Activated T-helper 1 cell treated with Interleukin-2 at 50 U/mL for 16 hours (primary cell): ENCODE data around the gene NELFB.

Experiments
- DNase-seq: peaks from one replicate; pipeline ENCODE4 v3.0.0-alpha.2; 2020; ENCODE audit warnings: low read depth

Gene NELFB

GRCh38 chr9:137303151-137303892 is 48.2 kb downstream of the NELFB start:
- no peak for DNase-seq

GRCh38 chr9:137303893-137304382 is 48.8 kb downstream of the NELFB start:
- no peak for DNase-seq

GRCh38 chr9:137304383-137305059 is 49.4 kb downstream of the NELFB start:
- DNase-seq: no peak

- DNase-seq: peak; percentile 44
Measured at GRCh38 chr9:137305060-137305797, 50.1 kb downstream of the NELFB start.

GRCh38 chr9:137305798-137306065 is 50.6 kb downstream of the NELFB start:
- DNase-seq: no peak

GRCh38 chr9:137306066-137306849 is 51.1 kb downstream of the NELFB start:
- DNase-seq: no peak

- no peak for DNase-seq
Measured at GRCh38 chr9:137306850-137307254, 51.7 kb downstream of the NELFB start.

- no peak for DNase-seq
Measured at GRCh38 chr9:137307255-137308056, 52.3 kb downstream of the NELFB start.

- DNase-seq: no peak
Measured at GRCh38 chr9:137308057-137308619, 53.0 kb downstream of the NELFB start.

- DNase-seq: no peak
Measured at GRCh38 chr9:137309368-137310188, 54.5 kb downstream of the NELFB start.

GRCh38 chr9:137310189-137311052 is 55.3 kb downstream of the NELFB start:
- no peak for DNase-seq

GRCh38 chr9:137311171-137311985 is 56.3 kb downstream of the NELFB start:
- no peak for DNase-seq

GRCh38 chr9:137311986-137312851 is 57.1 kb downstream of the NELFB start:
- DNase-seq: no peak

GRCh38 chr9:137312852-137313325 is 57.8 kb downstream of the NELFB start:
- DNase-seq: no peak

- DNase-seq: no peak
Measured at GRCh38 chr9:137313326-137313936, 58.3 kb downstream of the NELFB start.

GRCh38 chr9:137313956-137314560 is 58.9 kb downstream of the NELFB start:
- DNase-seq: no peak
